Epithelial cell of esophagus (primary cell): ENCODE results near the gene CCDC77.

Experiments used
- DNase-seq: peaks from one replicate; pipeline ENCODE4 v3.0.0; 2010; ENCODE audit warnings: low read depth
- H3K4me3 ChIP-seq: 2 replicates; pipeline ENCODE4 v1.5.1; 2011; ENCODE audit warnings: mild to moderate bottlenecking, low read length, control low read depth
- TF ChIP-seq, protein P1 (sequence below): IDR thresholded peaks from 2 replicates; pipeline ENCODE4 v1.5.1; 2011; ENCODE audit warnings: low read depth, mild to moderate bottlenecking, low read length, control low read depth, inconsistent platforms; ENCODE audit not compliant: insufficient read depth; ENCODE audit errors: missing control alignments

Gene CCDC77

DNA sequence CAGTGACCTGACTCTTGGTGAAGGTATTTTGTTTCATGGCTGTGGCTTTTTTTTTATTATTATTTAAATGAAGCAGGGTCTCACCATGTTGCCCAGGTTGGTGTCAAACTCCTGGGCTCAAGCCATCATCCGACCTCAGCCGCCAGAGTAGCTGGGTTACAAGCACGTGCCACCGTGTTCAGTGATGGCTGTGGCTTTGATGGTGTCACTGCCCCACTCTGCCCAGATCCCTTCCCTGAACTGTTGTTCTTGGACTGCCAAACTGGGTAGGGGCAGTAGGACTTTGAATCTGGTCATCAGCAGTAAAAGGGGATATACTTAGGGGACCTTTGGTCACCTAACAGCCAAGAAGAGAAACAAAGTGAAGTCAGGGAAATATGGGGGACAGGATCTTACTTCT lies 77.7 kb downstream of the CCDC77 start:
- no peak overlapping the region for H3K4me3 ChIP-seq
- TF ChIP-seq, protein P1, sequence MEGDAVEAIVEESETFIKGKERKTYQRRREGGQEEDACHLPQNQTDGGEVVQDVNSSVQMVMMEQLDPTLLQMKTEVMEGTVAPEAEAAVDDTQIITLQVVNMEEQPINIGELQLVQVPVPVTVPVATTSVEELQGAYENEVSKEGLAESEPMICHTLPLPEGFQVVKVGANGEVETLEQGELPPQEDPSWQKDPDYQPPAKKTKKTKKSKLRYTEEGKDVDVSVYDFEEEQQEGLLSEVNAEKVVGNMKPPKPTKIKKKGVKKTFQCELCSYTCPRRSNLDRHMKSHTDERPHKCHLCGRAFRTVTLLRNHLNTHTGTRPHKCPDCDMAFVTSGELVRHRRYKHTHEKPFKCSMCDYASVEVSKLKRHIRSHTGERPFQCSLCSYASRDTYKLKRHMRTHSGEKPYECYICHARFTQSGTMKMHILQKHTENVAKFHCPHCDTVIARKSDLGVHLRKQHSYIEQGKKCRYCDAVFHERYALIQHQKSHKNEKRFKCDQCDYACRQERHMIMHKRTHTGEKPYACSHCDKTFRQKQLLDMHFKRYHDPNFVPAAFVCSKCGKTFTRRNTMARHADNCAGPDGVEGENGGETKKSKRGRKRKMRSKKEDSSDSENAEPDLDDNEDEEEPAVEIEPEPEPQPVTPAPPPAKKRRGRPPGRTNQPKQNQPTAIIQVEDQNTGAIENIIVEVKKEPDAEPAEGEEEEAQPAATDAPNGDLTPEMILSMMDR: no peak
- DNase-seq: no peak

DNA sequence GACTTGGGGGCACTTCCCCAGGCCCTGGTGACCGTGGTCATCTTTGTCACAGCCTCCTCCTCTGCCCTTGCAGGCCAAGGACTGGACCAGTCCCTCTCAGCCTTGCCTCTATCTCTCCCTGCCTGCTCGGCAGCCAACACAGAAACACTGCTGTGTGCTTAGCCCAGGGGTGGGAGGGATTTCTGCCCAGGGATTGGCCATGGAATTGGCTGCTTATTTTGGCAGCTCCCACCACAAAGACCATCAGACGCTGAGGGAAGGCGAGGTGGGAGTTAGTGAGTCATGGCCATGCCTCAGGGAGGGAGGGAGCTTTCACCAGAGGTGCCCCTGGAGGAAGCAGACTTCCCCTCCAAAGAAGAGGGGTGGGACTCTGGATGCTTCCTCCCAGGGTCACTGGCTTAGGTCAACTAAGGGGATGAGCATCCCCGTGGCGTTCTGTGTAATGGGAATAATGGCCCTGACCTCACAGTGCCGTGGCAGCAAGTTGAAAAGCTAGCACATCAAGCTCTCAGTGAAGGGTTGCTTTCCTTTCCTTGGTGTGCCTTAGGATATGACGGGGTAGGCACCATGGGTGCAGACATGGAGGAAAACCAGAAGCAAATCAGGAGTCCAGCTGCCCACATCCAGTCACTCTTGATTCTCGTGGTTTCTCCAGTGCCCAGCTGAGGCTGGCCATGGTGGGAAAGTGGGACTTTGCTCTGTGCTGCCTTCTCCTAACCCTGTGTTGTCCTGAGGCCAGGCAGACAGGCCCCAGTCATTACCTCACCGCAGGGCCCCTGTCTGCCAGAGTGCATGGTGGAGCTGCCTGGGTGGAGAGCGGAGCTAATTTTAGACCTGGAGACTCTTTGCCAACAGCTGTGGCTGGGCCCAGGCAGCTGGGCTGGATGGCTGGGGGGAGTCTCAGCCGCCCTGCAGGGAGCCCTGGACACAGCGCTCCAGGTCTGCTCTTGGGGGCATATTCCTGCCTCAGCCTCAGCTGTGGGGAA lies 79.7 kb downstream of the CCDC77 start:
- no peak overlapping the region for H3K4me3 ChIP-seq
- no peak for DNase-seq
- TF ChIP-seq, protein P1: no peak

DNA sequence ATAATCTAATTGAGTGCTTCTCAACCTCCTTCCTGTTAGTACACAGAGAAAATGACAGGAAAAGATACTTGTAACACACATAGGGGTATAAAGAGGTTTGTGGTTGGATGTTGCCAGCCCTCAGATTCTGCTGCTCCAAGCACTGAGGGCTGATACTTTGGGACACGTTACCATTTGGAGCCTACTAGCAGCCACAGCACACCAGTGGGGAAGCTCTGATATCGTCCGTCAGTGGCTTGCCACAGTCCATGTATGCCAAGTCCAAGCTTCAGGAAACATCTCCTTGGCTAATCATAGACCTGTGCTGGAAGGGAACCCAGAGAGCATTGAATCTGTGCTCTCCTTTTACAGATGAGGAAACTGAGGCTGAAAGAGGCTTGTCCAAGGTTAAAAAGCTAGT lies 80.6 kb downstream of the CCDC77 start:
- TF ChIP-seq, protein P1: no peak
- H3K4me3 ChIP-seq: no peak overlapping the region
- DNase-seq: no peak

DNA sequence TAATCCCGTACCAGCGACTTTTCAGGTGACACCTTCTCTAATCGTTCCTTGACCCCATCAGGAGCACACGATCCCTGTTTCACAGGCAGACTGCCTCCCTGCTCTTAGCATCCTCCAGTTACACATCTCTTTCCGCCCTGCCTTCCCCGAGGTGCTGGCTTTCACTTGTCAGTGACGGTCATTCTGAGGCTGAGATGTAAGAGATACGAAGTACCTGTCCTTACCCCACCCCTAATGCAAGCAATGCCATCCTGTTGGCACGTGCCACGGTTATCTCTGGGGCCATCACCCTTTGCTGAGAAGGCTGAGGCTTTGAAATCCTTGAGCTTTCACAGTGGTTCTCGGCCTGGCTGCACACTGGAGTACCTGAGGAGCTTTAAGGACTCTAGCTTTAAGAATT lies 82.7 kb downstream of the CCDC77 start:
- no peak overlapping the region for H3K4me3 ChIP-seq
- DNase-seq: no peak
- TF ChIP-seq, protein P1: no peak

DNA sequence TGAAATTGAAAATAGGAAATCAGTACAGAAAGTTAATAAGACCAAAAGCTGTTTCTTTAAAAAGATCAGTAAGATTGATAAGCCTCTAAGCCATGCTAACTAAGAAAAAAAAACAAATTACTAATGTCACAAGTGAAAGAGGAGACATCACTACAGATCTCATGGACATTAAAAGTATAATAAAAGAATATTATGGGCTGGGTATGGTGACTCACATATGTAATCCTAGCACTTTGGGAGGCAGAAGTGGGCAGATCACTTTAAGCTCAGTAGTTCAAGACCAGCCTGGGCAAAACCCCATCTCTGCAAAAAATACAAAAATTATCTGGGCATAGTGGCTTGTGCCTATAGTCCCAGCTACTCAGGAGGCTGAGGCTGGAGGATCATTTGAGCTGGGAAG lies 88.8 kb downstream of the CCDC77 start:
- TF ChIP-seq, protein P1: no peak
- H3K4me3 ChIP-seq: no peak overlapping the region
- no peak for DNase-seq
